ENCODE data around the gene SIAH3. TPM values are rescaled to one million over a fixed set of nuclear protein-coding genes. Genes with fewer than 3 reads are reported as not detected.

SIAH3 gene
- total RNA-seq, 1 experiment from 2014 or later, result not detected

GRCh38 chr13:45846681-45847080, 4.9 kb downstream of the SIAH3 start:
- Histone ChIP-seq H3K4me3 (replicated peaks in 1 of 2; ENCODE audit: low read depth in 1 of 2, low read length in 2 of 2) (no peak overlapping the region), H2AFZ (ENCODE audit: low read depth, low read length, poor library complexity, severe bottlenecking) (no peak overlapping the region), H3K36me3 (ENCODE audit: control insufficient read depth in 1 of 2, insufficient read depth in 2 of 2, low read length in 2 of 2) (no peaks in the 10 kb centered on the region), H3K4me1 (ENCODE audit: control insufficient read depth in 1 of 2, insufficient read depth in 2 of 2, low read length in 2 of 2) (peaks cover 2 to 6% of the 10 kb centered on the region in 2 experiments; a peak in 2 of 4 replicates), H3K79me2 (ENCODE audit: insufficient read depth, low read length) (no peaks in the 10 kb centered on the region), H3K9me3 (ENCODE audit: control insufficient read depth in 1 of 2, insufficient read depth in 1 of 2, low read depth in 1 of 2, low read length in 2 of 2) (no peaks in the 10 kb centered on the region), H3K9me2 (ENCODE audit: insufficient read depth) (no peaks in the 10 kb centered on the region), H3K27me3 (ENCODE audit: insufficient read depth, low read length) (peaks cover 12% of the 10 kb centered on the region; the same call in 1 of the 2 replicates), H3K4me2 (ENCODE audit: low read length) (no peak overlapping the region), H3K27ac (ENCODE audit: low read depth, low read length) (no peak overlapping the region), H4K20me1 (ENCODE audit: insufficient read depth) (no peaks in the 10 kb centered on the region), H3K9ac (ENCODE audit: low read length) (no peak overlapping the region)
- DNase-seq (ENCODE audit: low read depth, low spot score), result no peak
- ChIA-PET RAD21 (ENCODE audit: low non-redundant PET in 1 of 2, low total read pairs in 2 of 2, uncharacterized antibody in 2 of 2, unreplicated experiment in 2 of 2) (no interaction called here), CTCF (no interaction called here), POLR2A (no interaction called here)
- intact Hi-C loops (cut with micrococcal nuclease), result no loop called here
- TF ChIP-seq ZBTB33 (IDR thresholded peaks at IDR 0.05; ENCODE audit: extremely low read depth, insufficient replicate concordance, low read length) (no peak), SRF (IDR thresholded peaks at IDR 0.05; ENCODE audit: low read depth) (no peak), POLR2A (IDR thresholded peaks at IDR 0.05; ENCODE audit: borderline replicate concordance, extremely low read depth, insufficient read depth, insufficient read length) (no peak), EZH2phosphoT487 (IDR thresholded peaks at IDR 0.05; ENCODE audit: borderline replicate concordance) (no peak), ATF3 (IDR thresholded peaks at IDR 0.05) (no peak), REST (IDR thresholded peaks at IDR 0.05; ENCODE audit: low read depth) (no peak), CBX3 (IDR thresholded peaks at IDR 0.05; ENCODE audit: low read depth) (no peak), POLR2AphosphoS5 (IDR thresholded peaks at IDR 0.05; ENCODE audit: low read depth, low read length) (no peak), CEBPB (IDR thresholded peaks at IDR 0.05; ENCODE audit: low read depth) (no peak)
- ATAC-seq, result no peak
- no TSS peak for BruUV-seq (replicated peaks)
